IMR-90 (cell line): ENCODE data around the gene DYNLL2. TPM values are rescaled to one million over a fixed set of nuclear protein-coding genes. Genes with fewer than 3 reads are reported as not detected.
A peak's percentile ranks its signal among the peaks of the same experiment; 100 is the strongest.

Experiments
- ATAC-seq: fragments of 200-7000 bp; cut with Tn5 transposase; 2 replicates; pipeline ENCODE4 v1.9.1; 2020; ENCODE audit warnings: low read depth, mild to moderate bottlenecking, moderate library complexity
- BruUV-seq: library from RNA; stranded (reverse); fragments of 400-500 nt; replicated peaks from 2 replicates; lab custom pipeline; 2021; lab: Mats Ljungman, UMichigan
- CTCF ChIA-PET: fragments of 300-600 bp; formaldehyde crosslinking; extraction: SDS; loops from one replicate; lab custom pipeline; 2021; ENCODE audit warnings: antibody characterized with exemption; lab: Yijun Ruan, JAX
- POLR2A ChIA-PET: fragments of 300-600 bp; sonication (Branson Sonifier 250); formaldehyde crosslinking; loops from one replicate; lab custom pipeline; 2022; ENCODE audit warnings: antibody characterized with exemption; ENCODE audit not compliant: unreplicated experiment; lab: Charles Lee
- DNase-seq: peaks from one replicate; pipeline ENCODE4 v3.0.0; 2013
- H2AFZ ChIP-seq: replicated peaks from 2 replicates; pipeline ENCODE3; 2013; ENCODE audit warnings: low read length, mild to moderate bottlenecking; ENCODE audit not compliant: poor library complexity
- H2AK5ac ChIP-seq: 2 replicates; pipeline ENCODE4 v1.6.1; 2013; ENCODE audit warnings: low read depth, low read length, inconsistent platforms
- H2AK9ac ChIP-seq: replicated peaks from 2 replicates; pipeline ENCODE3; 2013; ENCODE audit warnings: mild to moderate bottlenecking, low read depth, low read length, moderate library complexity; ENCODE audit not compliant: poor library complexity
- H2BK120ac ChIP-seq: 2 replicates; pipeline ENCODE4 v1.6.1; 2013; ENCODE audit warnings: low read depth, low read length, inconsistent platforms
- H2BK15ac ChIP-seq: 3 replicates; pipeline ENCODE4 v1.6.1; 2013; ENCODE audit warnings: low read depth, low read length, inconsistent platforms
- H2BK20ac ChIP-seq: 2 replicates; pipeline ENCODE4 v1.6.1; 2013; ENCODE audit warnings: low read depth, mild to moderate bottlenecking, inconsistent platforms, low read length, moderate library complexity
- H2BK5ac ChIP-seq: 2 replicates; pipeline ENCODE4 v1.6.1; 2013; ENCODE audit warnings: mild to moderate bottlenecking, low read depth, low read length, inconsistent platforms; ENCODE audit not compliant: poor library complexity, severe bottlenecking
- H3K14ac ChIP-seq: replicated peaks from 2 replicates; pipeline ENCODE4 v1.6.1; 2013; ENCODE audit warnings: low read depth, low read length, inconsistent platforms
- H3K18ac ChIP-seq: 2 replicates; pipeline ENCODE4 v1.6.1; 2013; ENCODE audit warnings: low read depth, low read length, control low read depth
- H3K23ac ChIP-seq: 2 replicates; pipeline ENCODE4 v1.6.1; 2013; ENCODE audit warnings: low read depth, low read length, inconsistent platforms
- H3K27ac ChIP-seq: 2 replicates; pipeline ENCODE4 v1.5.1; 2013; ENCODE audit warnings: mild to moderate bottlenecking, control low read depth, low read length; ENCODE audit not compliant: insufficient read depth
- H3K27me3 ChIP-seq: 2 replicates; pipeline ENCODE4 v1.6.1; 2013; ENCODE audit warnings: low read length; ENCODE audit not compliant: control insufficient read depth, insufficient read depth
- H3K36me3 ChIP-seq: 2 replicates; pipeline ENCODE4 v1.6.1; 2013; ENCODE audit warnings: low read length, mixed read lengths; ENCODE audit not compliant: control insufficient read depth, insufficient read depth
- H3K4ac ChIP-seq: 2 replicates; pipeline ENCODE4 v1.6.1; 2013; ENCODE audit warnings: low read depth, low read length, inconsistent platforms
- H3K4me1 ChIP-seq: 2 replicates; pipeline ENCODE4 v1.6.1; 2013; ENCODE audit warnings: low read length, mixed read lengths; ENCODE audit not compliant: control insufficient read depth, insufficient read depth
- H3K4me2 ChIP-seq: 2 replicates; pipeline ENCODE4 v1.6.1; 2013; ENCODE audit warnings: low read depth, mild to moderate bottlenecking, control low read depth, low read length, moderate library complexity
- H3K4me3 ChIP-seq: 2 replicates; pipeline ENCODE4 v1.5.1; 2013; ENCODE audit warnings: low read depth, mild to moderate bottlenecking, control low read depth, low read length, moderate library complexity; ENCODE audit not compliant: insufficient read depth
- H3K56ac ChIP-seq: 2 replicates; pipeline ENCODE4 v1.6.1; 2013; ENCODE audit warnings: low read length, inconsistent platforms; ENCODE audit not compliant: insufficient read depth; ENCODE audit errors: extremely low read depth
- H3K79me1 ChIP-seq, 2 experiments: 2 replicates each; pipeline ENCODE4 v1.6.1; 2013; ENCODE audit warnings: low read length in 2 of 2, inconsistent platforms in 1 of 2, low read depth in 1 of 2
- H3K9ac ChIP-seq: 2 replicates; pipeline ENCODE4 v1.6.1; 2013; ENCODE audit warnings: low read depth, low read length, control low read depth
- H3K9me1 ChIP-seq: 2 replicates; pipeline ENCODE4 v1.6.1; 2013; ENCODE audit warnings: low read length, inconsistent platforms; ENCODE audit not compliant: insufficient read depth
- H3K9me3 ChIP-seq: 2 replicates; pipeline ENCODE4 v1.6.1; 2013; ENCODE audit warnings: low read length; ENCODE audit not compliant: control insufficient read depth, insufficient read depth
- H4K20me1 ChIP-seq: 2 replicates; pipeline ENCODE4 v1.6.1; 2013; ENCODE audit warnings: low read length, inconsistent platforms; ENCODE audit not compliant: insufficient read depth
- H4K5ac ChIP-seq: 2 replicates; pipeline ENCODE4 v1.6.1; 2013; ENCODE audit warnings: mild to moderate bottlenecking, low read depth, low read length, control low read depth
- H4K8ac ChIP-seq, 2 experiments: 2 replicates each; pipeline ENCODE4 v1.6.1; 2013; ENCODE audit warnings: low read depth in 2 of 2, low read length in 2 of 2, control low read depth in 1 of 2, inconsistent platforms in 1 of 2
- H4K91ac ChIP-seq: 2 replicates; pipeline ENCODE4 v1.6.1; 2013; ENCODE audit warnings: low read depth, low read length, inconsistent platforms; ENCODE audit not compliant: insufficient read depth
- BHLHE40 ChIP-seq: fragments of 150-350 bp; IDR thresholded peaks from 2 replicates; pipeline ENCODE4 v1.6.1; 2016; ENCODE audit warnings: mild to moderate bottlenecking, low read depth, low read length
- CEBPB ChIP-seq: IDR thresholded peaks from 2 replicates; pipeline ENCODE4 v1.6.1; 2012; ENCODE audit warnings: low read depth, low read length, improper control_type of control experiment
- FOS ChIP-seq: fragments of 150-350 bp; IDR thresholded peaks from 2 replicates; pipeline ENCODE4 v1.6.1; 2016; ENCODE audit warnings: low read depth, low read length
- POLR2A ChIP-seq: IDR thresholded peaks from 2 replicates; pipeline ENCODE4 v1.6.1; 2012; ENCODE audit warnings: mild to moderate bottlenecking, low read depth, low read length
- RAD21 ChIP-seq: IDR thresholded peaks from 2 replicates; pipeline ENCODE4 v1.6.1; 2012; ENCODE audit warnings: low read length, improper control_type of control experiment
- WGBS, 2 experiments: methylation state at CpG; one replicate each; pipeline versions ENCODE4 v1.1.5 to v1.1.7; 2013; ENCODE audit warnings: missing lambda C conversion rate in 2 of 2; ENCODE audit not compliant: insufficient read length in 1 of 2; ENCODE audit errors: extremely low coverage in 2 of 2; 5-methylcytosine and 5-hydroxymethylcytosine counted together
- dilution Hi-C: fragments of 300-500 bp; cut with HindIII; formaldehyde crosslinking; loops from one replicate; pipeline ENCODE4 v1.14.3; 2018; ENCODE audit warnings: low sequenced_read_pairs; ENCODE audit not compliant: unreplicated experiment
- in situ Hi-C: fragments of 300-500 bp; cut with MboI; formaldehyde crosslinking; loops from 3 replicates; pipeline ENCODE4 v1.14.3; 2019; ENCODE audit warnings: low sequenced_read_pairs, inconsistent platforms, mixed read lengths
- intact Hi-C: fragments of 100-400 bp; cut with micrococcal nuclease; formaldehyde crosslinking; loops from 2 replicates; pipeline ENCODE4 v1.10.0; 2022
- polyA plus RNA-seq, 3 experiments: library from polyadenylated mRNA; depleted of rRNA; stranded (reverse); fragments of >200 nt; gene quantifications; 2 replicates each; pipeline ENCODE4 v1.2.3, GENCODE V29; 2012; ENCODE audit warnings: low replicate concordance in 1 of 3
- total RNA-seq: library from RNA; depleted of rRNA; stranded (reverse); fragments of >200 nt; gene quantifications from 2 replicates; pipeline ENCODE4 v1.2.3, GENCODE V29; 2012
- TF ChIP-seq, protein P1 (sequence below): conservative IDR thresholded peaks from 2 replicates; pipeline ENCODE4 v1.5.1; 2012; ENCODE audit warnings: mild to moderate bottlenecking, low read depth, low read length, improper control_type of control experiment

Gene DYNLL2
- total and polyA plus RNA-seq, 2 of the 4 experiments (the other 2 are of a cell fraction) = 9.1 to 14.2 TPM

DNA sequence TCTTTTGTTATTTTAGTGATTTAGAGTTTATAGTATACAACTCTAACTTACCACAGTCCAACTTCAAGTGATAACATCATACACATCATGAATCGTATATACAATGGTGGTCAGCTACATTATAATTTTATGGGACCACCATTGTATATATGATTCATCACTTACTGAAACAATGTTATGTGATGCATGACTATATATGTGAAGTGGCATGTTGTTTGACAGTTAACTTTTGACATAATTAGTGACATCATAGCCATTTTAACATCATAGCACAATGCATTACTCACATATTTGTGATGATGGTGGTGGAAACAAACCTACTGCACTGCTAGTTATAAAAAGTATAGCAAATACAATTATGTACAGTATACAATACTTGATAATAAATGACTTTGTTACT, 21.9 kb downstream of the DYNLL2 start:
- H3K4me3 ChIP-seq = no peak overlapping the region

More for the DNA sequence above, 21.9 kb downstream of the DYNLL2 start:
- no peaks in the 10 kb centered on the region for H3K9me1 ChIP-seq
- no peaks in the 10 kb centered on the region for H3K4me1 ChIP-seq
- no peak overlapping the region for H2BK5ac ChIP-seq
- no peak overlapping the region for H4K8ac ChIP-seq
- H3K56ac ChIP-seq = no peak overlapping the region
- ChIA-PET CTCF (no interaction called here), POLR2A (no interaction called here)
- H3K14ac ChIP-seq = no peak overlapping the region
- no peak overlapping the region for H2BK20ac ChIP-seq
- H3K4ac ChIP-seq = no peak overlapping the region
- in situ Hi-C loops = loop anchor here (25.0 kb wide), 2 partner anchors 868 to 993 kb away; no protein-coding TSS in a partner anchor
- no peak overlapping the region for H2BK15ac ChIP-seq
- H3K27ac ChIP-seq = no peak overlapping the region
- no peak overlapping the region for H2AFZ ChIP-seq
- no peak overlapping the region for H3K18ac ChIP-seq
- no peaks in the 10 kb centered on the region for H3K79me1 ChIP-seq
- H2AK5ac ChIP-seq = no peak overlapping the region
- TF ChIP-seq POLR2A (no peak), RAD21 (no peak), FOS (peak; percentile 11; the same call in 1 of the 2 replicates), CEBPB (no peak), BHLHE40 (no peak)
- TF ChIP-seq, protein P1, sequence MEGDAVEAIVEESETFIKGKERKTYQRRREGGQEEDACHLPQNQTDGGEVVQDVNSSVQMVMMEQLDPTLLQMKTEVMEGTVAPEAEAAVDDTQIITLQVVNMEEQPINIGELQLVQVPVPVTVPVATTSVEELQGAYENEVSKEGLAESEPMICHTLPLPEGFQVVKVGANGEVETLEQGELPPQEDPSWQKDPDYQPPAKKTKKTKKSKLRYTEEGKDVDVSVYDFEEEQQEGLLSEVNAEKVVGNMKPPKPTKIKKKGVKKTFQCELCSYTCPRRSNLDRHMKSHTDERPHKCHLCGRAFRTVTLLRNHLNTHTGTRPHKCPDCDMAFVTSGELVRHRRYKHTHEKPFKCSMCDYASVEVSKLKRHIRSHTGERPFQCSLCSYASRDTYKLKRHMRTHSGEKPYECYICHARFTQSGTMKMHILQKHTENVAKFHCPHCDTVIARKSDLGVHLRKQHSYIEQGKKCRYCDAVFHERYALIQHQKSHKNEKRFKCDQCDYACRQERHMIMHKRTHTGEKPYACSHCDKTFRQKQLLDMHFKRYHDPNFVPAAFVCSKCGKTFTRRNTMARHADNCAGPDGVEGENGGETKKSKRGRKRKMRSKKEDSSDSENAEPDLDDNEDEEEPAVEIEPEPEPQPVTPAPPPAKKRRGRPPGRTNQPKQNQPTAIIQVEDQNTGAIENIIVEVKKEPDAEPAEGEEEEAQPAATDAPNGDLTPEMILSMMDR = no peak
- H3K9ac ChIP-seq = no peak overlapping the region
- H3K27me3 ChIP-seq = no peaks in the 10 kb centered on the region
- no peak overlapping the region for H2BK120ac ChIP-seq
- no peak overlapping the region for H4K5ac ChIP-seq
- dilution Hi-C loops = no loop called here
- H3K36me3 ChIP-seq = no peaks in the 10 kb centered on the region
- H4K91ac ChIP-seq = no peak overlapping the region
- no CpG with 5 or more reads among the region's 1 CpG for WGBS, 2 experiments
- no peaks in the 10 kb centered on the region for H4K20me1 ChIP-seq
- H2AK9ac ChIP-seq = no peak overlapping the region
- BruUV-seq = no TSS peak
- intact Hi-C loops = no loop called here
- no peak overlapping the region for H3K23ac ChIP-seq
- DNase-seq (peak; percentile 33), ATAC-seq (no peak)
- no peaks in the 10 kb centered on the region for H3K9me3 ChIP-seq
- H3K4me2 ChIP-seq = no peak overlapping the region
